ENCODE data around the gene TMEM61. TPM values are rescaled to one million over a fixed set of nuclear protein-coding genes. Genes with fewer than 3 reads are reported as not detected.
A peak's percentile ranks its signal among the peaks of the same experiment; 100 is the strongest.

TMEM61 gene
- total RNA-seq, 2 donors from 2014 or later = 2.0 to 3.6 TPM

- DNase-seq = peak; percentile 51 to 79 (median 78)
- intact Hi-C loops (cut with DNase I) = no loop called here
- no peak overlapping the region for H3K27ac ChIP-seq
These were observed 9.0 kb downstream of the TMEM61 start for GRCh38 chr1:54989473-54989872.

GRCh38 chr1:54989968-54990810, 9.8 kb downstream of the TMEM61 start:
- DNase-seq = no peak
- no peak overlapping the region for H3K27ac ChIP-seq

More at GRCh38 chr1:54989473-54989872, 9.0 kb downstream of the TMEM61 start:
- peak in 1 of 3 donors; percentile 12 for TF ChIP-seq POLR2A (IDR thresholded peaks at IDR 0.05)
- TF ChIP-seq CTCF (IDR thresholded peaks at IDR 0.05) = no peak
- H3K4me1 ChIP-seq = peaks cover 6% of the 10 kb centered on the region
- H3K27me3 ChIP-seq = no peaks in the 10 kb centered on the region
- no peaks in the 10 kb centered on the region for H3K36me3 ChIP-seq (replicated peaks in 1 of 2; ENCODE audit: insufficient read depth in 1 of 2, low read depth in 2 of 2)
- H3K4me3 ChIP-seq = no peak overlapping the region
- ATAC-seq = peak; percentile 72
- H3K9me3 ChIP-seq = no peaks in the 10 kb centered on the region
- 28 to 44% methylated on average over 5 to 8 of the region's 8 CpGs for WGBS, 2 donors

GRCh38 chr1:54990916-54991315, 10.5 kb downstream of the TMEM61 start:
- Histone ChIP-seq H3K9me3 (no peaks in the 10 kb centered on the region), H3K27ac (no peak overlapping the region), H3K4me3 (no peak overlapping the region), H3K36me3 (replicated peaks in 1 of 2; ENCODE audit: insufficient read depth in 1 of 2, low read depth in 2 of 2) (no peaks in the 10 kb centered on the region), H3K27me3 (no peaks in the 10 kb centered on the region), H3K4me1 (peaks cover 6% of the 10 kb centered on the region)
- DNase-seq = no peak
- 59 to 79% methylated on average over 3 to 4 of the region's 4 CpGs for WGBS, 2 donors
- TF ChIP-seq CTCF (IDR thresholded peaks at IDR 0.05) = no peak
- no peak for TF ChIP-seq POLR2A (IDR thresholded peaks at IDR 0.05)
- no peak for ATAC-seq
- intact Hi-C loops (cut with DNase I) = no loop called here

More at GRCh38 chr1:54989968-54990810, 9.8 kb downstream of the TMEM61 start:
- ATAC-seq = no peak
- no peaks in the 10 kb centered on the region for H3K36me3 ChIP-seq (replicated peaks in 1 of 2; ENCODE audit: insufficient read depth in 1 of 2, low read depth in 2 of 2)
- H3K9me3 ChIP-seq = no peaks in the 10 kb centered on the region
- H3K4me3 ChIP-seq = no peak overlapping the region
- H3K27me3 ChIP-seq = no peaks in the 10 kb centered on the region
- WGBS, 2 donors = 77 to 83% methylated on average over 11 to 12 of the region's 13 CpGs
- intact Hi-C loops (cut with DNase I) = no loop called here
- peaks cover 6% of the 10 kb centered on the region for H3K4me1 ChIP-seq
- TF ChIP-seq CTCF (IDR thresholded peaks at IDR 0.05) (no peak), POLR2A (IDR thresholded peaks at IDR 0.05) (no peak)

- no peak for TF ChIP-seq CTCF (IDR thresholded peaks at IDR 0.05)
- no peak for TF ChIP-seq POLR2A (IDR thresholded peaks at IDR 0.05)
- Histone ChIP-seq H3K9me3 (no peaks in the 10 kb centered on the region), H3K4me1 (peaks cover 14% of the 10 kb centered on the region), H3K4me3 (no peak overlapping the region), H3K27me3 (peaks cover 0 to 1% of the 10 kb centered on the region in 2 donors), H3K27ac (no peak overlapping the region), H3K36me3 (replicated peaks in 1 of 2; ENCODE audit: insufficient read depth in 1 of 2, low read depth in 2 of 2) (no peaks in the 10 kb centered on the region)
- intact Hi-C loops (cut with DNase I) = no loop called here
- no peak for ATAC-seq
- DNase-seq = no peak
- 55 to 67% methylated on average over 10 to 12 of the region's 12 CpGs for WGBS, 2 donors
These were observed 11.5 kb downstream of the TMEM61 start for GRCh38 chr1:54991939-54992338.
